HG02938 (cell line): ENCODE results near the gene ZNF69.

Source experiments
- ATAC-seq: cut with Tn5 transposase; IDR thresholded peaks from one replicate; pipeline ENCODE4 v1.9.1; 2021; ENCODE audit warnings: mild to moderate bottlenecking, moderate library complexity; ENCODE audit not compliant: unreplicated experiment

The ZNF69 gene

DNA sequence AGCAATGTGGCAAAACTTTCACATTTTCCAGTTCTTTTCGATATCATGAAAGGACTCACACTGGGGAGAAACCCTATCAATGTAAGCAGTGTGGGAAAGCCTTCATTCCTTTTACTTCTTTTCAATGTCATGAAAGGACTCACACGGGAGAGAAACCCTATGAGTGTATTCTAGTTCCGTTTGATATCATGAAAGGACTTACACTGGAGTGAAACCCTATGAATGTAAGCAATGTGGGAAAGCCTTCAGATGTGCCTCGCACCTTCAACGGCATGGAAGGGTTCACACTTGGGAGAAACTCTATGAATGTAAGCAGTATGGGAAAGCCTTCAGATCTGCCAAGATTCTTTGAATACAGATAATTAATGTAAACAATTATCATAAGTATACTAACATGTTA, 62.7 kb downstream of the ZNF69 start:
- no peak for ATAC-seq
